T-helper 2 cell treated with Interferon-gamma antibody and Interleukin-4, amounts not matched to agents 5 μg/mL and 100 μg/mL, for 36 hours (primary cell): ENCODE measurements around the gene NXF1.
"Not testable (repeated sequence)": the region's sequence is repeated elsewhere in the genome, so short reads cannot be mapped to it uniquely, and the experiment has no call there.

ENCODE experiments used
- DNase-seq: peaks from one replicate; pipeline ENCODE4 v3.0.0; 2021; ENCODE audit warnings: low spot score
- H3K27ac Mint-ChIP-seq: one replicate; pipeline ENCODE4 v1.8.0; 2021; ENCODE audit warnings: mild to moderate bottlenecking, mixed read lengths
- H3K27me3 Mint-ChIP-seq: one replicate; pipeline ENCODE4 v1.8.0; 2021; ENCODE audit warnings: low read depth, mixed read lengths
- H3K36me3 Mint-ChIP-seq: one replicate; pipeline ENCODE4 v1.8.0; 2021; ENCODE audit warnings: low read depth, mixed read lengths
- H3K4me1 Mint-ChIP-seq: one replicate; pipeline ENCODE4 v1.8.0; 2021; ENCODE audit warnings: low read depth, mixed read lengths
- H3K4me3 Mint-ChIP-seq: one replicate; pipeline ENCODE4 v1.8.0; 2022; ENCODE audit warnings: mild to moderate bottlenecking, moderate library complexity, mixed read lengths
- H3K9me3 Mint-ChIP-seq: one replicate; pipeline ENCODE4 v1.8.0; 2021; ENCODE audit warnings: mixed read lengths

NXF1 gene

GRCh38 chr11:62752994-62753735 is 52.1 kb downstream of the NXF1 start:
- Mint-ChIP-seq H3K4me1 (peaks cover 11% of the 10 kb centered on the region), H3K9me3 (no peaks in the 10 kb centered on the region), H3K27ac (peak overlapping the region; percentile 95), H3K4me3 (peak overlapping the region; percentile 95), H3K36me3 (peaks cover 12% of the 10 kb centered on the region), H3K27me3 (no peaks in the 10 kb centered on the region)
- DNase-seq, result no peak

GRCh38 chr11:62752177-62752785 is 53.0 kb downstream of the NXF1 start:
- Mint-ChIP-seq H3K4me3 (peak overlapping the region; percentile 95), H3K4me1 (peaks cover 10% of the 10 kb centered on the region), H3K9me3 (no peaks in the 10 kb centered on the region), H3K36me3 (peaks cover 12% of the 10 kb centered on the region), H3K27ac (no peak overlapping the region), H3K27me3 (no peaks in the 10 kb centered on the region)
- no peak for DNase-seq

- H3K36me3 Mint-ChIP-seq, result peaks cover 12% of the 10 kb centered on the region
- not testable (repeated sequence) for H3K27ac Mint-ChIP-seq, H3K4me3 Mint-ChIP-seq, DNase-seq, H3K27me3 Mint-ChIP-seq, H3K4me1 Mint-ChIP-seq, H3K9me3 Mint-ChIP-seq
These were observed 55.3 kb downstream of the NXF1 start for GRCh38 chr11:62749931-62750330.

GRCh38 chr11:62747475-62748160 is 57.6 kb downstream of the NXF1 start:
- no peak overlapping the region for H3K4me3 Mint-ChIP-seq
- no peak for DNase-seq
- H3K27me3 Mint-ChIP-seq, result no peaks in the 10 kb centered on the region
- H3K27ac Mint-ChIP-seq, result no peak overlapping the region
- H3K9me3 Mint-ChIP-seq, result no peaks in the 10 kb centered on the region
- peaks cover 9% of the 10 kb centered on the region for H3K36me3 Mint-ChIP-seq
- peaks cover 5% of the 10 kb centered on the region for H3K4me1 Mint-ChIP-seq
